ENCODE results near the gene SMYD3.
"Not testable (repeated sequence)": the region's sequence is repeated elsewhere in the genome, so short reads cannot be mapped to it uniquely, and the experiment has no call there.

SMYD3 gene

DNA sequence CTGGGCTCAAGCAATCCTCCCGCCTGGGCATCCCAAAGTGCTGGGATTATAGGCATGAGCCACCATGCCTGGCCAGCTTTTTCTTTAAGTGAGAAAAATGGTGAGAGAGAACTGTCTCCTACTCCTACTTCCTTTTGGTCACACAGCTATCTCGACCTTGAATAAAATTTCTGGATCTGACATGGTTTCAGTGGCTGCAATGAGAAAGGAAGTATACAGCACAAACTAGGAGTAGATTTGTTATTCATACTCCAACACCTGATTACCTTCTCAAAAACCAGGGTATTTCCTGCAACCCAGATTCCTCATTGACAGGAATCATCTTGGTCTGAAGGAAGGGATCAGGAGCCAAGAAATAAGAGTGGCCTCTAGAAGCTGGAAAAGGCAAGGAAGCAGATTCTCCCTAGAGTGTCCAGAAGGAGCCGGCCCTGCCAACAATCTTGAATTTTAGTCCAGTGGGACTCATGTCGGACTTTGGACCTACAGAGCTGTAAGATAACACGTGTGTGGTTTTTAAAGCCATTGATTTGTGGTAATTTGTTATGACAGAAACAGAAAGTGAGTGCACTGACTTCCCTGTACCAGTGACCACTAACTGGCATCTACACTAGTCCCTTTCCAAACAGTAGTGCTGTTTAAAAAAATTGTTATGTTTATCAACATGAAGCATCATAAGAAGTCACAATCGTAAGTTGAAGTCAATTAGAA is 516.6 kb downstream of the SMYD3 start:
- no peak for DNase-seq (ENCODE audit: low read depth in 2 of 2)

DNA sequence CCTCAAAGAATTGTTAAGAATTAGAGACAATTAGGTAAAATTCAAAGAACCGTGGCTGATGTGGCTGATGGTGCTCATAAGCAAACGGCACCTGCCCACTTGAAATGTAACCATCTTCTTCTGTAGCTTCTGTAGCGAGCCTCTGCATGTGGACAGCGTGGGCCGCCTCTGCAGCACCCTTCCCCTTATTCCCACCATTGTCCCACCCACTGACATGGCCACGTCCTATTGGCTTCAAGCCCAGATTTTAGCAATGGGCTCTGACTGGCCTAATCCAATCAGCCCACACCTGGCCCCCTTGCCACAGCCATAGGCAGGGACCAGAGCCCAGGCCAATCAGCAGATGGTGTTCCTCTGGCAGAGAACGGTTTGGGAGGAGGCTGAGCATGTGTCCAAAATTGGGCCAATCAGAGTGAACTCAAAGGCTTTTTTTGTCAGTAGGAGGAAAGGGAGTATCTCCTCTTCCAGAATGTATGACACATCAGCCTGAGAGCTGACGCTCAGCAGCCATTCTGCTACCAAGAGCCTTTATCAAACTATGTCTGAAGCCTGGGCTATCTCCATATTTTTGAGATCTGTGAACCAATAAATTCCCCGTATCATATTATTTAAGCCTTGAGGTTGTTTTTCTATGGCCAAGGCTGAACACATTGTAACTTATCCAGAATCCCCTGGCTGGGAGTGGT is 518.5 kb downstream of the SMYD3 start:
- no peak for DNase-seq (ENCODE audit: low read depth in 2 of 2)

DNA sequence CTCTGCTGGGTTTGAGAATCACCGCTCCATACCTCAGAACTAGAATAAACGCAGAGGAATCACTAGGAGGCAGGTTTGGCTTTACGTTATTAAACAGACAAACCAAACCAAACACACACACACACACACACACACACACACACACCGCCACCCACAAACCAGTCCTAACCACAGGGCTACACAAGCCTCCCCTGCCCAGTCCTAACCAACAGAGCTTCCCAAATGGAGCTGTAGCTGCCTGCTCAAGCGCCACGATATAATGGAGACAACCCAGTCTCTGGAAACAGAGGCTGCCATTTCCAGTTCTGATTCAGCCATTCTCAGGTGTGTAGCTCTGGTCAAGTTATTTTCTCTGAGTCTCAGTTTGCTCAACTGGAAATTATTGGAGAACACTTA is 519.1 kb downstream of the SMYD3 start:
- DNase-seq (ENCODE audit: low read depth in 2 of 2): no peak

DNA sequence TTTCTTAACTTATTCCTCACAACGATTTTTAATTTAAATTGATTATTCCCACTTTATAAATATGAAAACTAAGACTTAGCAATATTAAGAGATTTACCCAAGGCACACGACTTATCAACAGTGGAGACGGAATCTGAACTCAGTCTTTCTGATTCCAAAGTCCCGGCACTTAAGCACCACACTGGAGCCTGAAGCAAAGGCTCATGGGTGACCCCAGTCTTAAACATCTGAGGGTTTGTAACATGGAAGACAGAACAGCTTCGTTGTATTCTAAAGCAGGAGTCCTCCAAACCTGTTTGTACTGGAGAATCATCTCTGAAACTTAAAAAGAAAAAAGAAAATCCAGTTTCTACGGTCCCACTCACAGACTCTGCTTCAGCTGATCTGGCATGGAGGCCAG is 519.5 kb downstream of the SMYD3 start:
- no peak for DNase-seq (ENCODE audit: low read depth in 2 of 2)

DNA sequence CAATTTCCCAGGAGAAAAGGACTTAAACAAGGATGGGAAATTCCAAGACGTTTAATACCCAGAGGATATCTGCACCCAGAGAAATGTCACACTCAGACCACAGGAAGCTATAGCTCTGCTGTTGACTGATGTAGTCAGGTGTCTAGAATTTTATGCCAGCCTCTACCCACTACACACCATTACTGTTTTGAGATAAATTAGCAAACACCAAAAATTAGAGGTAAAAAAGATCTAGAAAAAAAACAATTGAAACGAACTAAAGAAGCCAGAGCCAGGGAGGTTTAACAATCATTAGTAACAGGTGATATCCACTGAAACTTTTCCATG is 519.9 kb downstream of the SMYD3 start:
- DNase-seq (ENCODE audit: low read depth in 2 of 2): no peak

DNA sequence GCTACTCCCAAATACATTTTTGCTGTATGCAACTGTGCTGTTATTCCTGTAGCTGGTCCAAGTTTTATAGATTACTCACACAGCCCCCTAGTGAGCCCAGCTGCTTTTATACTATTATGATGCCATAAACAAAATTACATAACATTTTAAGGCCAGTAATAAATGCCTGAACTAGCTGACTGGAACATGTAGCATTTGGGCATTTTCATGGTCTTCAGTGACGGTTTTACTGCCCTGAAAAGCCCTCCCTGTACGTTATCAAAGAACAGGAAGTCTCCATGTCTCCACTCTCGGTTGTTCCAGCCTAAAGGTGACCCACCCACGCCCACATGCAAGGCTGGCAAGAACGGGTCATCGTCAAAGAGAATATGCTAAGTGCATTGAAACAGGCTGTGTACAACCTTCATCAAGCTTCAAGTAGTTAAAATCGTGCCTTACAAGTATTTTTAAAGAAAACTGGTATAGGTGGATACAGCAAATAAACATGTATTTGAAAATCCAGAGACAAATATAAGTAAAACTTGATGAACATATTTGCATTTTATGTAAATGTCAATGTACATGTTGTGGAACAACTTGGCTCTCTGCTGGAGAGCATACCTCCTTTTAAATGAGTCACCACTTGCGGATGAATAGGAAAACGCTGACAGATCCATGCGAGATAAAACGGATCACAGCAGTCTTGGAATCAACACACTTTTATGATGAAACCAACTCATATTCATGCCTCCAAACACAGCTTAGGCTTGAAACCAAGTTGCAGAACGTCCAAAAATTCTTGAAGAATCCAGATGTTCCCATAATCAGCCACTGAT is 520.5 kb downstream of the SMYD3 start:
- no peak for DNase-seq (ENCODE audit: low read depth in 2 of 2)

DNA sequence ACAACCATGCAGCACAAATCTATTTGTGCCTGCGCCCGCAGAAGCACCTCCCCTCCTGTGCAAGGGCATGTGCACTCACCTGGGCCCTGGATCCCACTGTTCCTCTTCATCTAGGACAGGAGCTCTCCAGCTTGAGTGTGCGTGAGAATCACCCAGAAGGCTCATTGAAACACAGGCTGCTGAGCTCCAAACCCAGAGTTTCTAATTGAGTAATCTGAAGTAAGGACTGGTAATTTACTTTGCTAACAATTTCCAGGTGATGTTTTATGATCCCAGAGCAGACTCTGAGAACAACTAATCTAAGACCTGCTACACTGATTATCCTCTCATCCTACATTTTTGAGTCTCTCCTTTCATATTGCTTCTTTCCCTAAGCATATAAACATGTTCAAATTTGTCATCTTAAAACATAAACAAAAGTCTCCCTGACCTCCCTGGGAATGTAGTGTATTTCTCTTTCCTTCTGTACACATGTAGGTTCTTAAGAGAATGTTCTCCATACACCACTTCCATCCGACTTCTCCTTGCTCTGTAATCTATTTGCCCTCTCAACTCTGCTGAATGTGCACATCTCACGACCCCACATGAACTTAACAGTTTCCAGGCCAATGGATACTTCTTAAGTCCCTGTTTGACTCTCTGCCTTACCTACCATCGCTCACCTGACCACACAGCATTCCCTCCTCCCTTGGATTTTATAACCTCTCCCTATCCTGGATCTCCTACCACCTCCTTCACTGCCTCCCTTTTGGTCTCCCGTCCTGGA is 522.5 kb downstream of the SMYD3 start:
- no peak for DNase-seq (ENCODE audit: low read depth in 2 of 2)

DNA sequence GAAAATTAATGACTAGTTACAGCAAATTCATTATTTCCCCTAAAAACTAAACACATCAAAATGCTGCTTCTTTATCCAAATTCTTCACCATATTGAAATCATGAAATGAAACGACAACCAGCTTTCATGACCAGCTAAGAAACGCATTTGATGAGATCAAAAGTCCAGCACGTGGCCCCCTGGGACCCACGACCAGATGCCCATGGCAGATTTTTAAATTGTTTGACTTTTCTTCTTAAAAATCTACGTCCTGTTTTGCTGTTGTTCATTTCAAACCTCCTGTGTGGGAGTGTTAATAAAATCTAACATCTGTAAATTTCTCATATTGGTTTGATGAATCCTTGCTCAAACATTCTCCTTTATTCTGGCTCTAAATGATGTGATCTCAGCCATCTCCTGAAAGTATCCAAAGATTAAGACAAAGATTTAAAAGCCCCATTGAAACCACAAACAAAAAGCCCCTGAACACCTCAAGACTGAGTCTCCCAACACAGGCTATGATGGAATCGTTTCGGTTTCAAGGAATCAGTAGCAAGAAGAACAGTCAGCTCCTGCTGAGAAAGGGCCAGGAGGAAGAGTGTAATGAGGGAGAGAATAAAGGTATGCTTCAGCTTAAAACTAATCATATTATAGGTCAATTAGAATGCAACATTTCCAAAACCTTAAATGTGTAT is 523.6 kb downstream of the SMYD3 start:
- no peak for DNase-seq (ENCODE audit: low read depth in 2 of 2)

DNA sequence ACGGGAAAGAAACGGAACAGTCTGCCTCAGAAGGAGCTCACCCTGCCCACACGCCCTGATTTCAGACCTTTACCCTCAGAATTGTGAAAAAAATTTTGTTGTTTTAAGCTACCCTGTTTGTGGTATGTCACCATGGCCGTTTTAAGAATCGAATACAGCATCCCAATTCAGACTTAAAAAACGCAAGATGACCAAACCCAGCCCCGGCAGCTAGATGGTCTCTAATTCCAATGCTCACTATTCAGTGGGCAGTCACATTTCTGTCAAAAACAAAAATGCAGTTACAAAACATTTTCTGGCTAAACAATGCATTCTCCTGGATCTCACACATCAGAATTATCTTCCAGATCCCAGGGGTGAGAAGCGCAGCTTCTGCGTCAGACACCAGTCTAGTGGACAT is 527.5 kb downstream of the SMYD3 start:
- no peak for DNase-seq (ENCODE audit: low read depth in 2 of 2)

DNA sequence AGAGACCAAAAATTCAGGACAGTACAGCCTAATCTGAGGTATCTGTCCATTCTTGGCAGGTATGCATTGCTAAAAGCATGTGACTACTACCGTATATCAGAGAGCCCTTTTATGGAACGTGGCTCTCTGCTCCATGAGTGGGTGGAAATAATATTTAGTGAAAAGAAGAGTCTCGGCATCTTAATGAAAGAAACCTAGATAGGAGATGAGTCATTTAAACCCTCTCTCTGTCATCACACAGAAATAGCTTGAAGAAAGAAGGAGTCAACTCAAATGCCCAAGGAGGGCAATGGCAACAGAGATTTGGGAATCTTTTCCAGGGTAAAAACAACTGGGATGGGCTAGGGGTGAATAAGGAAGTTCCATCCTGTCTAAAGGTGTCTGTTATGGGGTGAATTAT is 528.2 kb downstream of the SMYD3 start:
- DNase-seq (ENCODE audit: low read depth in 2 of 2): no peak

DNA sequence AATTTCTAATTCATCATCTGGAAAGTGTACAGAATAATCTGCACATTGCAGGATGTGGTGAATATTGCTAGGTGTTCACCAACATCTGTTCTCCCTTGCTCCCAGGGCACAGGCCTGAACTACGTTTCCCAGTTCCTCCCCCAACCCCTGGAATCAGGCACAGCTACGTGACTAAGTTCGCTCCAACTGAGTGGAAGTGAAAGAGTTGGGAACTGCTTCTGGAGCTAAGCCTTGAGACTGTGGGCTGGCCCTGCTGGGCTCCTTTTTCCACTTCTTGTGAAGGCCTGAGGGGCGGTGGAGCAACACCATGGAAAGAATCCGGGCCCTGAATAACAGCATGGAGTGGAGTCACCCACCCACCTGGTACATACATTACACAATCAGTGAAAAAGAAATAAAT is 534.6 kb downstream of the SMYD3 start:
- no peak for DNase-seq (ENCODE audit: low read depth in 2 of 2)

DNA sequence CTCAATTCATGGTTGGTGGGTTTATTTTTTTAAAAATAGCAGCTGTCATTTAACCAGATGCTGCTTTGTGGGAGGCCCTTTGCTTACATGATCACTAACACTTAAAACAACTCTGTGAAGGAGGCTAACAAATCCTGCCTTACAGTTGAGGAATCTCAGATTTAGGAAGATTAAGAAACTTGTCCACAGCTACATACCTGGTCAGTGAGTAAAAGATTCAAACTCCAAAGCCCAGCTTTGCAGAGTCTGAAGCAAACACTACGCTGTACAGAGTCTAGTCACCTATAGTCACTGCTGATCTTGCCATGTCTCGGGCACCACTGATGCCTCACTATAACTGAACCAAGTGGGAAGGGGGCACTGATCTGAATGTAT is 535.4 kb downstream of the SMYD3 start:
- no peak for DNase-seq (ENCODE audit: low read depth in 2 of 2)

DNA sequence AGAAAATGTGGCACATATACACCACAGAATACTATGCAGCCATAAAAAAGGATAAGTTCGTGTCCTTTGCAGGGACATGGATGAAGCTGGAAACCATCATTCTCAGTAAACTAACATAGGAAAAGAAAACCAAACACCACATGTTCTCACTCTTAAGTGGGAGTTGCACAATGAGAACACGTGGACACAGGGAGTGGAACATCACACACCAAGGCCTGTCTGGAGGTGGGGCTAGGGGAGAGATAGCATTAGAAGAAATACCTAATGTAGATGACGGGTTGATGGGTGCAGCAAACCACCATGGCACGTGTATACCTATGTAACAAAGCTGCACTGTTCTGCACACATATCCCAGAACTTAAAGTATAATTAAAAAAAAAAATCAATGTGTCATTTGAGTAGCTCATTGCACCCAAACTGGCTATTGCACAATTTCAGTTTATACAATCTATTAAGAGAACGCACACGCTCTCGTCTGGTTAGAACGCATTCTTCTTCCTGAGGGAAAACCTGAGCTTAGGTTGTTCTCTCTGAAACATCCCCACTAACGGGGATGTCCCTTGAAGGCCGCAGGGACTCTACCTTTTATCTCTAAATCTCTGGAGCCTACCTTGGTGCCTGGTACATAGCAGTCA is 535.9 kb downstream of the SMYD3 start:
- DNase-seq (ENCODE audit: low read depth in 2 of 2): not testable (repeated sequence)

DNA sequence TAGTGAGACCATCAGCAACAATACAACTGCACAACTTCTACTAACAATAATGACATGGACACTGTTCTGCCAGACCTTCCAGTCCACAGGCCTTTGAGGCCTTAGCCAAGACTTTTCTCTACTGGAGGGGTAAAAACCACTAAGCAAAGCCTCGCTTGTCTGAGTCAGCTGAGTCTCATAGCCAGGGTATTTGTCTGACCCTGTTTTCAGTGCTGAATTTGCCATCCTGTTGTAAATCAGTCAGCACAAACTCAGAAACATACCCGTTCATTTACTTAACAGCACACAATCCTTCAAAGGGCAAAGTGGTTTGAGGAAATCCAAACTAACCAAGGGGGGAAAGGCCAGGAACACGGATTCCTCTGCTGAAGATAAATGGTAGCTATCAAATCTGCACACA is 537.8 kb downstream of the SMYD3 start:
- DNase-seq (ENCODE audit: low read depth in 2 of 2): no peak

DNA sequence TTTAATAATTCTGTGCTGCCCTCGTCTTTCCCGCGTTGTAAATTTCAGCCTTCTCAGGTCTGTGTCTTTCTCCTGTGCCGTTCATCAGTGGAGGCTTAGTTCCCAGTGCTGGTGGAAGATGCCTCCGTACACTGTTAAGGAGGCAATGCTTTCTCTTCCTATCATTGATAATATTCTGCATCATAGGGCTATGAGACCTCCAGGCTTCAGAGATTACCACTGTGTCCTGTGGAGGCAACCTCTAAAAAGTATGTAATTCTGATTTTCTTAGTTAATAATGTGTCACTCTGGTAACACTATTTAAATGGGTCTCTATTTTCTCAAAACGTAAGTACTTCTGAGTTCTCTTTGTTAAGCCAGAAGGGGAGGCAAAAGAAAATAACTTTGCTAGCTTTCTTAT is 538.3 kb downstream of the SMYD3 start:
- no peak for DNase-seq (ENCODE audit: low read depth in 2 of 2)

DNA sequence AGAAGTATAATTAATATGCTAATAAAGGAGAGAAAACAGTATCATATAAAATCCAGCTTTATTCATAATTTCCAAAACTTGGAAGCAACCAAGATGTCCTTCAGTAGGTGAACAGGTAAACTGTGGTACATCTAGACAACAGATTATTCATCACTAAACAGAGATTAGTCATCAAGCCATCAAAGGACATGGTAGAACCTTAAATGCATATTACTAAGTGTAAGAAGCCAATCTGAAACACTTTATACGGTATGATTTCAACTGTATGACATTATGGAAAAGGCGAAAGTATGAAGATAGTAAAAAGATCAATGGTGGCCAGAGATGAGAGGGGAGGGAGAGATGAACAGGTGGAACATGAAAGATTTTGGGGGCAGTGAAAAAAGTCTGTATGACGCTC is 541.7 kb downstream of the SMYD3 start:
- no peak for DNase-seq (ENCODE audit: low read depth in 2 of 2)

DNA sequence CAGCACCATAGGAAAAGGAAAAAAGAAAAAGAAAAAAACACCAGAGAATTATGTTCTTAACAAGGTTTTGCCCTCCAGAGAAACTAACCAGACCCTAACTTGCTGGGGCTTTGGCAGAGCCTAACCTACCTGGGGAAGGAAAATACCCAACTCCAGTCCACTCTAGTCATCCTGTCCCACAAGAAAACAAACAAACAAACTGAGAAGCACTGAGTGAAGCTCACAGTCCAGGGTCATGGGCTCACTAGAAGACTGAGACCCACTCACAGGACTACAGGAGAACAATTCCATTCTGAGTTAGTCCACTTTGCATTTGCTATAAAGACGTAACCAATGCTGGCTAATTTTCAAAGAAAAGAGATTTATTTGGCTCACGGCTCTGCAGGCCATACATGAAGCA is 543.4 kb downstream of the SMYD3 start:
- DNase-seq (ENCODE audit: low read depth in 2 of 2): no peak

DNA sequence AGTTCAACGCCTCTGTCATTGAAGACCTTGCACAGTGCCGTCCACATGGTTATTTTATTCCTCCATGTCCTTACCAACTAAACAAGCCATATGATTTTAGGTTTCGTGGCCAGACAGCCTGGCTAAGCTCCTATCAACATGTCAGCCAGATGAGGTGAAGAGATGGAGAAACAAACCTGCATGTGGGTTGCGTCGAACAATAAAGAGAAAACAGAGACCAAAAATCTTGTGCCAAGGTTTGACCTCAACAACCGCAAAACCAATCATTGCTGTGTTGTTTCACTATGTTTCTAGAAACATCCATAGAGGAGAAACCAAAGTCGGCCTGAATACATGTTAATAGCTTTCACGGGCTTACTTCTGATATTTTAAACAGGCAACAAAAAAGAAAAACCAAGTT is 544.6 kb downstream of the SMYD3 start:
- no peak for DNase-seq (ENCODE audit: low read depth in 2 of 2)

DNA sequence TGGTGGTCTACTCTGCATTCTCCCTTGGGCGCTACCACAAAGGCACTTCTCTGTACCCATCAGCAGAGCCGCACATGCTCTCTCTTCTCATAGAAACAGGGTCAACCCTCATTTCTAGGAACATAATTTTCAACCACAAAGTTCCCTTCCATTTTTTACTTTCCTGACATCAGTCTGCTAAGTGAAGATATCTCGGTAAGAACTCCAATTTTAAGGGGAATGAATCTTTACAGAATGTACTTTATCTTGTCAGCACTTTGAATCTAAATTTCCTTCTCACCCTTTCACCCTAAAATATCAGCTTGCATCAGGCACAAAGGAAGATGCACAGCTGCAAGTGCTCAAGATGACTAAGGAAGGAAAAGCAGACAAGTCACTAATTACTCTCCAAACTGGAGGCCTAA is 545.9 kb downstream of the SMYD3 start:
- DNase-seq (ENCODE audit: low read depth in 2 of 2): no peak

DNA sequence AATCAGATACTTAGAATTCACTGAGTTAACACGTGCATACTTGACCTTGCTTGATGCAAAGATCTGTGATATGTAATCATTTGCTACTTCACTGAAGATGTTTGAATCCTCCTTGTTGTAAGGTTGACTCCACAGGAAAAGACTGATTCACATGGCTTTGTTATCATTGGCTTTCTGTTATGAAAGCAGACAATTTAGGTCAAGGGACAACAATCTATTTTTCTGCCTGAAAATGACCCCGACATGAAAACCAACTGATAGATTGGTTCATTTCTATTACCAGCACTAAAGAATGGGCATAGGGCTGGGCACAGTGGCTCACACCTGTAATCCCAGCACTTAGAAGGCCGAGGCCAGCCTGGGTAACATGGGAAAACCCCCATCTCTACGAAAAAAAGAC is 546.9 kb downstream of the SMYD3 start:
- DNase-seq (ENCODE audit: low read depth in 2 of 2): no peak

DNA sequence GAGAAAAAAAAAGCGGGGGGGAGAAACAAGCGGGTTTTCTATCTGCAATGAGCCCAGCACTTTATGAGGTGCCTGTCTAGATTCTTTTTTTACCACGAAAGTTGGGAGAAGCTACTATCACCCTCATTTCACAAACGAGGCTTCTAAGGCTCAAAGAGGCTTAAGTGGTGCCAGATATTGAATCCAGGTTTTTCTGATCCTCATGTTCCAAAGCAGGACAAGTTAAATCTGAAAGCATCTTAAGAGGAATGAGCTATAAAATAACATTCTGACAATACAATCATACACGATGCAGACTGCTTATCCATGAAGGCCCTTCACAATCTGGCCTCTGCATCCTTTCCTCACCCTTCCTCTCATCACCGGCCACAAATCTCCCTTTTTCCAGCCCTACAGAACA is 549.1 kb downstream of the SMYD3 start:
- no peak for DNase-seq (ENCODE audit: low read depth in 2 of 2)

Data from activated CD8-positive, alpha-beta memory T cell treated with anti-CD3 and anti-CD28 coated beads for 4 hours (primary cell).